T-helper 1 cell treated with Interleukin-12 subunit alpha and Interleukin-12 subunit beta and Interleukin-4 antibody, amounts not matched to agents 30 μg/mL and 1 μg/mL, for 36 hours (primary cell): ENCODE measurements around the gene KREMEN1.
A peak's percentile ranks its signal among the peaks of the same experiment; 100 is the strongest.

Source experiments
- H3K27ac Mint-ChIP-seq: one replicate; pipeline ENCODE4 v1.8.0; 2021; ENCODE audit warnings: mild to moderate bottlenecking, mixed read lengths
- H3K27me3 Mint-ChIP-seq: one replicate; pipeline ENCODE4 v1.8.0; 2021; ENCODE audit warnings: low read depth, mixed read lengths
- H3K36me3 Mint-ChIP-seq: one replicate; pipeline ENCODE4 v1.8.0; 2021; ENCODE audit warnings: low read depth, mixed read lengths
- H3K4me1 Mint-ChIP-seq: one replicate; pipeline ENCODE4 v1.8.0; 2021; ENCODE audit warnings: low read depth, mixed read lengths
- H3K4me3 Mint-ChIP-seq: one replicate; pipeline ENCODE4 v1.8.0; 2021; ENCODE audit warnings: mild to moderate bottlenecking, moderate library complexity, mixed read lengths
- H3K9me3 Mint-ChIP-seq: one replicate; pipeline ENCODE4 v1.8.0; 2021; ENCODE audit warnings: mixed read lengths

The KREMEN1 gene

GRCh38 chr22:29195118-29195963 is 122.5 kb downstream of the KREMEN1 start:
- no peak overlapping the region for H3K4me3 Mint-ChIP-seq
- peaks cover 27% of the 10 kb centered on the region for H3K27me3 Mint-ChIP-seq
- no peaks in the 10 kb centered on the region for H3K4me1 Mint-ChIP-seq

GRCh38 chr22:29195964-29196666 is 123.3 kb downstream of the KREMEN1 start:
- H3K27ac Mint-ChIP-seq = no peak overlapping the region
- no peaks in the 10 kb centered on the region for H3K4me1 Mint-ChIP-seq
- no peaks in the 10 kb centered on the region for H3K36me3 Mint-ChIP-seq
- peaks cover 3% of the 10 kb centered on the region for H3K9me3 Mint-ChIP-seq
- peaks cover 35% of the 10 kb centered on the region for H3K27me3 Mint-ChIP-seq
- no peak overlapping the region for H3K4me3 Mint-ChIP-seq

More at GRCh38 chr22:29195118-29195963, 122.5 kb downstream of the KREMEN1 start:
- Mint-ChIP-seq H3K9me3 (peaks cover 3% of the 10 kb centered on the region), H3K36me3 (no peaks in the 10 kb centered on the region), H3K27ac (no peak overlapping the region)

GRCh38 chr22:29197096-29197495 is 124.3 kb downstream of the KREMEN1 start:
- no peak overlapping the region for H3K27ac Mint-ChIP-seq

GRCh38 chr22:29198240-29198639 is 125.4 kb downstream of the KREMEN1 start:
- Mint-ChIP-seq H3K4me3 (no peak overlapping the region), H3K27me3 (peaks cover 44% of the 10 kb centered on the region), H3K27ac (no peak overlapping the region), H3K4me1 (peaks cover 10% of the 10 kb centered on the region), H3K9me3 (peaks cover 3% of the 10 kb centered on the region), H3K36me3 (no peaks in the 10 kb centered on the region)

More at GRCh38 chr22:29197096-29197495, 124.3 kb downstream of the KREMEN1 start:
- peaks cover 40% of the 10 kb centered on the region for H3K27me3 Mint-ChIP-seq
- no peak overlapping the region for H3K4me3 Mint-ChIP-seq
- peaks cover 3% of the 10 kb centered on the region for H3K9me3 Mint-ChIP-seq
- peaks cover 2% of the 10 kb centered on the region for H3K4me1 Mint-ChIP-seq
- no peaks in the 10 kb centered on the region for H3K36me3 Mint-ChIP-seq

- Mint-ChIP-seq H3K9me3 (peaks cover 3% of the 10 kb centered on the region), H3K4me3 (no peak overlapping the region), H3K4me1 (peaks cover 10% of the 10 kb centered on the region), H3K36me3 (no peaks in the 10 kb centered on the region), H3K27me3 (peaks cover 55% of the 10 kb centered on the region), H3K27ac (no peak overlapping the region)
Observed at GRCh38 chr22:29199702-29200400, 127.0 kb downstream of the KREMEN1 start.

GRCh38 chr22:29200901-29201300 is 128.1 kb downstream of the KREMEN1 start:
- Mint-ChIP-seq H3K4me3 (no peak overlapping the region), H3K27ac (no peak overlapping the region), H3K27me3 (peaks cover 61% of the 10 kb centered on the region), H3K9me3 (no peaks in the 10 kb centered on the region), H3K36me3 (no peaks in the 10 kb centered on the region), H3K4me1 (peaks cover 10% of the 10 kb centered on the region)

GRCh38 chr22:29201782-29202181 is 128.9 kb downstream of the KREMEN1 start:
- Mint-ChIP-seq H3K9me3 (no peaks in the 10 kb centered on the region), H3K27ac (no peak overlapping the region), H3K36me3 (no peaks in the 10 kb centered on the region), H3K4me3 (no peak overlapping the region), H3K4me1 (peaks cover 11% of the 10 kb centered on the region), H3K27me3 (peaks cover 64% of the 10 kb centered on the region)

GRCh38 chr22:29202212-29203192 is 129.7 kb downstream of the KREMEN1 start:
- Mint-ChIP-seq H3K27ac (peak overlapping the region; percentile 75), H3K36me3 (no peaks in the 10 kb centered on the region), H3K4me3 (peak overlapping the region; percentile 25), H3K9me3 (no peaks in the 10 kb centered on the region), H3K4me1 (peaks cover 11% of the 10 kb centered on the region), H3K27me3 (peaks cover 64% of the 10 kb centered on the region)

- H3K9me3 Mint-ChIP-seq = no peaks in the 10 kb centered on the region
- peaks cover 11% of the 10 kb centered on the region for H3K4me1 Mint-ChIP-seq
- no peaks in the 10 kb centered on the region for H3K36me3 Mint-ChIP-seq
- H3K27ac Mint-ChIP-seq = peak overlapping the region; percentile 31
- H3K4me3 Mint-ChIP-seq = no peak overlapping the region
- peaks cover 67% of the 10 kb centered on the region for H3K27me3 Mint-ChIP-seq
Observed at GRCh38 chr22:29203488-29204454, 130.9 kb downstream of the KREMEN1 start.

GRCh38 chr22:29204455-29205183 is 131.8 kb downstream of the KREMEN1 start:
- Mint-ChIP-seq H3K4me3 (no peak overlapping the region), H3K4me1 (peaks cover 11% of the 10 kb centered on the region), H3K27me3 (peaks cover 69% of the 10 kb centered on the region), H3K36me3 (no peaks in the 10 kb centered on the region), H3K27ac (no peak overlapping the region), H3K9me3 (no peaks in the 10 kb centered on the region)

- Mint-ChIP-seq H3K4me3 (peak overlapping the region; percentile 25), H3K27ac (no peak overlapping the region), H3K27me3 (peaks cover 63% of the 10 kb centered on the region), H3K9me3 (no peaks in the 10 kb centered on the region), H3K4me1 (peaks cover 11% of the 10 kb centered on the region), H3K36me3 (no peaks in the 10 kb centered on the region)
Observed at GRCh38 chr22:29205252-29205593, 132.4 kb downstream of the KREMEN1 start.

- no peaks in the 10 kb centered on the region for H3K9me3 Mint-ChIP-seq
- H3K36me3 Mint-ChIP-seq = no peaks in the 10 kb centered on the region
- peaks cover 11% of the 10 kb centered on the region for H3K4me1 Mint-ChIP-seq
- peak within 1 kb of the TSS; percentile 47 for H3K4me3 Mint-ChIP-seq
- no peak within 1 kb of the TSS for H3K27ac Mint-ChIP-seq
- H3K27me3 Mint-ChIP-seq = peaks cover 58% of the 10 kb centered on the region
Observed at GRCh38 chr22:29205594-29206371, 132.9 kb downstream of the KREMEN1 start, which contains the start of gene EMID1. TSS of gene EMID1 (plus strand) at chr22:29205896. CDS start at chr22:29206039, 143 bp downstream.
